IMR-90 (cell line): ENCODE results near the gene TBCEL. TPM values are rescaled to one million over a fixed set of nuclear protein-coding genes. Genes with fewer than 3 reads are reported as not detected.

ENCODE experiments used
- ATAC-seq: fragments of 200-7000 bp; cut with Tn5 transposase; 2 replicates; pipeline ENCODE4 v1.9.1; 2020; ENCODE audit warnings: low read depth, mild to moderate bottlenecking, moderate library complexity
- BruUV-seq: library from RNA; stranded (reverse); fragments of 400-500 nt; replicated peaks from 2 replicates; lab custom pipeline; 2021; lab: Mats Ljungman, UMichigan
- CTCF ChIA-PET: fragments of 300-600 bp; formaldehyde crosslinking; extraction: SDS; loops from one replicate; lab custom pipeline; 2021; ENCODE audit warnings: antibody characterized with exemption; lab: Yijun Ruan, JAX
- POLR2A ChIA-PET: fragments of 300-600 bp; sonication (Branson Sonifier 250); formaldehyde crosslinking; loops from one replicate; lab custom pipeline; 2022; ENCODE audit warnings: antibody characterized with exemption; ENCODE audit not compliant: unreplicated experiment; lab: Charles Lee
- DNase-seq: peaks from one replicate; pipeline ENCODE4 v3.0.0; 2013
- H2AFZ ChIP-seq: replicated peaks from 2 replicates; pipeline ENCODE3; 2013; ENCODE audit warnings: low read length, mild to moderate bottlenecking; ENCODE audit not compliant: poor library complexity
- H2AK5ac ChIP-seq: 2 replicates; pipeline ENCODE4 v1.6.1; 2013; ENCODE audit warnings: low read depth, low read length, inconsistent platforms
- H2AK9ac ChIP-seq: replicated peaks from 2 replicates; pipeline ENCODE3; 2013; ENCODE audit warnings: mild to moderate bottlenecking, low read depth, low read length, moderate library complexity; ENCODE audit not compliant: poor library complexity
- H2BK120ac ChIP-seq: 2 replicates; pipeline ENCODE4 v1.6.1; 2013; ENCODE audit warnings: low read depth, low read length, inconsistent platforms
- H2BK15ac ChIP-seq: 3 replicates; pipeline ENCODE4 v1.6.1; 2013; ENCODE audit warnings: low read depth, low read length, inconsistent platforms
- H2BK20ac ChIP-seq: 2 replicates; pipeline ENCODE4 v1.6.1; 2013; ENCODE audit warnings: low read depth, mild to moderate bottlenecking, inconsistent platforms, low read length, moderate library complexity
- H2BK5ac ChIP-seq: 2 replicates; pipeline ENCODE4 v1.6.1; 2013; ENCODE audit warnings: mild to moderate bottlenecking, low read depth, low read length, inconsistent platforms; ENCODE audit not compliant: poor library complexity, severe bottlenecking
- H3K14ac ChIP-seq: replicated peaks from 2 replicates; pipeline ENCODE4 v1.6.1; 2013; ENCODE audit warnings: low read depth, low read length, inconsistent platforms
- H3K18ac ChIP-seq: 2 replicates; pipeline ENCODE4 v1.6.1; 2013; ENCODE audit warnings: low read depth, low read length, control low read depth
- H3K23ac ChIP-seq: 2 replicates; pipeline ENCODE4 v1.6.1; 2013; ENCODE audit warnings: low read depth, low read length, inconsistent platforms
- H3K27ac ChIP-seq: 2 replicates; pipeline ENCODE4 v1.5.1; 2013; ENCODE audit warnings: mild to moderate bottlenecking, control low read depth, low read length; ENCODE audit not compliant: insufficient read depth
- H3K27me3 ChIP-seq: 2 replicates; pipeline ENCODE4 v1.6.1; 2013; ENCODE audit warnings: low read length; ENCODE audit not compliant: control insufficient read depth, insufficient read depth
- H3K36me3 ChIP-seq: 2 replicates; pipeline ENCODE4 v1.6.1; 2013; ENCODE audit warnings: low read length, mixed read lengths; ENCODE audit not compliant: control insufficient read depth, insufficient read depth
- H3K4ac ChIP-seq: 2 replicates; pipeline ENCODE4 v1.6.1; 2013; ENCODE audit warnings: low read depth, low read length, inconsistent platforms
- H3K4me1 ChIP-seq: 2 replicates; pipeline ENCODE4 v1.6.1; 2013; ENCODE audit warnings: low read length, mixed read lengths; ENCODE audit not compliant: control insufficient read depth, insufficient read depth
- H3K4me2 ChIP-seq: 2 replicates; pipeline ENCODE4 v1.6.1; 2013; ENCODE audit warnings: low read depth, mild to moderate bottlenecking, control low read depth, low read length, moderate library complexity
- H3K4me3 ChIP-seq: 2 replicates; pipeline ENCODE4 v1.5.1; 2013; ENCODE audit warnings: low read depth, mild to moderate bottlenecking, control low read depth, low read length, moderate library complexity; ENCODE audit not compliant: insufficient read depth
- H3K56ac ChIP-seq: 2 replicates; pipeline ENCODE4 v1.6.1; 2013; ENCODE audit warnings: low read length, inconsistent platforms; ENCODE audit not compliant: insufficient read depth; ENCODE audit errors: extremely low read depth
- H3K79me1 ChIP-seq, 2 experiments: 2 replicates each; pipeline ENCODE4 v1.6.1; 2013; ENCODE audit warnings: low read length in 2 of 2, inconsistent platforms in 1 of 2, low read depth in 1 of 2
- H3K9ac ChIP-seq: 2 replicates; pipeline ENCODE4 v1.6.1; 2013; ENCODE audit warnings: low read depth, low read length, control low read depth
- H3K9me1 ChIP-seq: 2 replicates; pipeline ENCODE4 v1.6.1; 2013; ENCODE audit warnings: low read length, inconsistent platforms; ENCODE audit not compliant: insufficient read depth
- H3K9me3 ChIP-seq: 2 replicates; pipeline ENCODE4 v1.6.1; 2013; ENCODE audit warnings: low read length; ENCODE audit not compliant: control insufficient read depth, insufficient read depth
- H4K20me1 ChIP-seq: 2 replicates; pipeline ENCODE4 v1.6.1; 2013; ENCODE audit warnings: low read length, inconsistent platforms; ENCODE audit not compliant: insufficient read depth
- H4K5ac ChIP-seq: 2 replicates; pipeline ENCODE4 v1.6.1; 2013; ENCODE audit warnings: mild to moderate bottlenecking, low read depth, low read length, control low read depth
- H4K8ac ChIP-seq, 2 experiments: 2 replicates each; pipeline ENCODE4 v1.6.1; 2013; ENCODE audit warnings: low read depth in 2 of 2, low read length in 2 of 2, control low read depth in 1 of 2, inconsistent platforms in 1 of 2
- H4K91ac ChIP-seq: 2 replicates; pipeline ENCODE4 v1.6.1; 2013; ENCODE audit warnings: low read depth, low read length, inconsistent platforms; ENCODE audit not compliant: insufficient read depth
- BHLHE40 ChIP-seq: fragments of 150-350 bp; IDR thresholded peaks from 2 replicates; pipeline ENCODE4 v1.6.1; 2016; ENCODE audit warnings: mild to moderate bottlenecking, low read depth, low read length
- ELK1 ChIP-seq: fragments of 150-350 bp; IDR thresholded peaks from 2 replicates; pipeline ENCODE4 v1.6.1; 2016; ENCODE audit warnings: low read depth, mild to moderate bottlenecking, low read length, moderate library complexity, borderline replicate concordance
- MAFK ChIP-seq: IDR thresholded peaks from 2 replicates; pipeline ENCODE4 v1.6.1; 2012; ENCODE audit warnings: low read depth, low read length, improper control_type of control experiment
- RAD21 ChIP-seq: IDR thresholded peaks from 2 replicates; pipeline ENCODE4 v1.6.1; 2012; ENCODE audit warnings: low read length, improper control_type of control experiment
- RCOR1 ChIP-seq: IDR thresholded peaks from 2 replicates; pipeline ENCODE4 v1.6.1; 2012; ENCODE audit warnings: mild to moderate bottlenecking, low read length, improper control_type of control experiment; ENCODE audit not compliant: insufficient replicate concordance
- WGBS, 2 experiments: methylation state at CpG; one replicate each; pipeline versions ENCODE4 v1.1.5 to v1.1.7; 2013; ENCODE audit warnings: missing lambda C conversion rate in 2 of 2; ENCODE audit not compliant: insufficient read length in 1 of 2; ENCODE audit errors: extremely low coverage in 2 of 2; 5-methylcytosine and 5-hydroxymethylcytosine counted together
- dilution Hi-C: fragments of 300-500 bp; cut with HindIII; formaldehyde crosslinking; loops from one replicate; pipeline ENCODE4 v1.14.3; 2018; ENCODE audit warnings: low sequenced_read_pairs; ENCODE audit not compliant: unreplicated experiment
- in situ Hi-C: fragments of 300-500 bp; cut with MboI; formaldehyde crosslinking; loops from 3 replicates; pipeline ENCODE4 v1.14.3; 2019; ENCODE audit warnings: low sequenced_read_pairs, inconsistent platforms, mixed read lengths
- intact Hi-C: fragments of 100-400 bp; cut with micrococcal nuclease; formaldehyde crosslinking; loops from 2 replicates; pipeline ENCODE4 v1.10.0; 2022
- polyA plus RNA-seq, 3 experiments: library from polyadenylated mRNA; depleted of rRNA; stranded (reverse); fragments of >200 nt; gene quantifications; 2 replicates each; pipeline ENCODE4 v1.2.3, GENCODE V29; 2012; ENCODE audit warnings: low replicate concordance in 1 of 3
- total RNA-seq: library from RNA; depleted of rRNA; stranded (reverse); fragments of >200 nt; gene quantifications from 2 replicates; pipeline ENCODE4 v1.2.3, GENCODE V29; 2012

TBCEL gene
- total and polyA plus RNA-seq, 2 of the 4 experiments (the other 2 are of a cell fraction), result 7.1 to 21.0 TPM

GRCh38 chr11:120995184-120995583 is 28.7 kb upstream of the TBCEL start:
- TF ChIP-seq MAFK, result no peak
- TF ChIP-seq BHLHE40, result no peak
- no peak for TF ChIP-seq RCOR1
- no peak for TF ChIP-seq ELK1
- TF ChIP-seq RAD21, result no peak
- Histone ChIP-seq H4K20me1 (no peaks in the 10 kb centered on the region), H4K91ac (no peak overlapping the region), H3K4me2 (no peak overlapping the region), H3K9me3 (no peaks in the 10 kb centered on the region), H3K14ac (no peak overlapping the region), H2BK20ac (no peak overlapping the region), H3K4me3 (no peak overlapping the region), H3K36me3 (no peaks in the 10 kb centered on the region), H2AK5ac (no peak overlapping the region), H2AFZ (no peak overlapping the region), H3K27ac (no peak overlapping the region), H3K4ac (no peak overlapping the region), H2BK15ac (no peak overlapping the region), H3K9ac (no peak overlapping the region), H2BK120ac (no peak overlapping the region), H3K27me3 (peaks cover 39% of the 10 kb centered on the region), H3K23ac (no peak overlapping the region), H3K79me1 (no peaks in the 10 kb centered on the region), H3K56ac (no peak overlapping the region), H2AK9ac (no peak overlapping the region), H3K18ac (no peak overlapping the region), H3K9me1 (no peaks in the 10 kb centered on the region; the same call in 1 of the 2 replicates), H4K5ac (no peak overlapping the region), H2BK5ac (no peak overlapping the region), H4K8ac (no peak overlapping the region), H3K4me1 (no peaks in the 10 kb centered on the region)
- BruUV-seq, result no TSS peak
- dilution Hi-C loops, result no loop called here
- POLR2A ChIA-PET, result no interaction called here
- in situ Hi-C loops, result no loop called here
- no peak for DNase-seq
- intact Hi-C loops, result no loop called here
- WGBS, 2 experiments, result no CpG with 5 or more reads among the region's 2 CpGs
- CTCF ChIA-PET, result no interaction called here
- ATAC-seq, result no peak
